Epithelial cell of proximal tubule (primary cell): ENCODE measurements around the gene TFAP2A. TPM values are rescaled to one million over a fixed set of nuclear protein-coding genes. Genes with fewer than 3 reads are reported as not detected.

Experiments used
- DNase-seq: peaks from one replicate; pipeline ENCODE4 v3.0.0-alpha.2; 2011; ENCODE audit warnings: low read depth
- H3K4me3 ChIP-seq: 2 replicates; pipeline ENCODE4 v1.5.1; 2011; ENCODE audit warnings: low read depth, mild to moderate bottlenecking, low read length
- CTCF ChIP-seq: conservative IDR thresholded peaks from 2 replicates; pipeline ENCODE4 v1.5.1; 2012; ENCODE audit warnings: low read depth, mild to moderate bottlenecking, low read length
- total RNA-seq: library from RNA; depleted of rRNA; stranded (reverse); fragments of >200 nt; gene quantifications from 2 replicates; pipeline ENCODE4 v1.2.3, GENCODE V29; 2015

TFAP2A gene
- total RNA-seq, 1 donor from 2014 or later, result 17.8 TPM

- no peak for TF ChIP-seq CTCF
- no peak overlapping the region for H3K4me3 ChIP-seq
- no peak for DNase-seq
Measured at GRCh38 chr6:10453596-10453995, 38.7 kb upstream of the TFAP2A start.

- TF ChIP-seq CTCF, result no peak
- DNase-seq, result peak; percentile 93
- no peak overlapping the region for H3K4me3 ChIP-seq
Measured at GRCh38 chr6:10451828-10452509, 37.1 kb upstream of the TFAP2A start.

- no peak for DNase-seq
- no peak overlapping the region for H3K4me3 ChIP-seq
- TF ChIP-seq CTCF, result peak; percentile 15
Measured at GRCh38 chr6:10451394-10451793, 36.5 kb upstream of the TFAP2A start.

- no peak overlapping the region for H3K4me3 ChIP-seq
- DNase-seq, result no peak
- TF ChIP-seq CTCF, result no peak
Measured at GRCh38 chr6:10449751-10450150, 34.9 kb upstream of the TFAP2A start.

GRCh38 chr6:10448096-10448495, 33.2 kb upstream of the TFAP2A start:
- no peak for DNase-seq
- H3K4me3 ChIP-seq, result no peak overlapping the region
- TF ChIP-seq CTCF, result no peak

- no peak for DNase-seq
- no peak for TF ChIP-seq CTCF
- H3K4me3 ChIP-seq, result no peak overlapping the region
Measured at GRCh38 chr6:10446548-10446947, 31.7 kb upstream of the TFAP2A start.

- H3K4me3 ChIP-seq, result no peak overlapping the region
- no peak for TF ChIP-seq CTCF
- no peak for DNase-seq
Measured at GRCh38 chr6:10441655-10442009, 26.8 kb upstream of the TFAP2A start.
